Ishikawa (cell line): ENCODE results near the gene ZNF263.

Experiments
- CEBPB ChIP-seq: IDR thresholded peaks from 2 replicates; pipeline ENCODE4 v1.6.1; 2012
- CREB1 ChIP-seq: IDR thresholded peaks from 2 replicates; pipeline ENCODE4 v1.6.1; 2012; ENCODE audit warnings: low read depth
- EGR1 ChIP-seq: IDR thresholded peaks from 2 replicates; pipeline ENCODE4 v1.6.1; 2012
- EP300 ChIP-seq: IDR thresholded peaks from 2 replicates; pipeline ENCODE4 v1.6.1; 2012; ENCODE audit warnings: borderline replicate concordance
- FOXM1 ChIP-seq: IDR thresholded peaks from 2 replicates; pipeline ENCODE4 v1.6.1; 2012; ENCODE audit warnings: low read depth, borderline replicate concordance
- NFIC ChIP-seq: IDR thresholded peaks from 2 replicates; pipeline ENCODE4 v1.6.1; 2012
- RAD21 ChIP-seq: IDR thresholded peaks from 2 replicates; pipeline ENCODE4 v1.6.1; 2012; ENCODE audit warnings: low read depth
- TAF1 ChIP-seq: IDR thresholded peaks from 2 replicates; pipeline ENCODE4 v1.6.1; 2012; ENCODE audit warnings: low read depth, mild to moderate bottlenecking
- TCF12 ChIP-seq: IDR thresholded peaks from 2 replicates; pipeline ENCODE4 v1.6.1; 2012; ENCODE audit warnings: low read depth
- TEAD4 ChIP-seq: IDR thresholded peaks from 2 replicates; pipeline ENCODE4 v1.6.1; 2012
- YY1 ChIP-seq: IDR thresholded peaks from 2 replicates; pipeline ENCODE4 v1.6.1; 2012; ENCODE audit warnings: low read depth
- ZBTB7A ChIP-seq: IDR thresholded peaks from 2 replicates; pipeline ENCODE4 v1.6.1; 2012; ENCODE audit warnings: low read depth
- TF ChIP-seq, protein P1 (sequence below): IDR thresholded peaks from 2 replicates; pipeline ENCODE4 v1.6.1; 2012
- TF ChIP-seq, protein P2 (sequence below): IDR thresholded peaks from 2 replicates; pipeline ENCODE4 v1.6.1; 2012
- TF ChIP-seq, protein P3 (sequence below): IDR thresholded peaks from 2 replicates; pipeline ENCODE4 v1.6.1; 2012; ENCODE audit warnings: low read depth, mild to moderate bottlenecking

ZNF263 gene

DNA sequence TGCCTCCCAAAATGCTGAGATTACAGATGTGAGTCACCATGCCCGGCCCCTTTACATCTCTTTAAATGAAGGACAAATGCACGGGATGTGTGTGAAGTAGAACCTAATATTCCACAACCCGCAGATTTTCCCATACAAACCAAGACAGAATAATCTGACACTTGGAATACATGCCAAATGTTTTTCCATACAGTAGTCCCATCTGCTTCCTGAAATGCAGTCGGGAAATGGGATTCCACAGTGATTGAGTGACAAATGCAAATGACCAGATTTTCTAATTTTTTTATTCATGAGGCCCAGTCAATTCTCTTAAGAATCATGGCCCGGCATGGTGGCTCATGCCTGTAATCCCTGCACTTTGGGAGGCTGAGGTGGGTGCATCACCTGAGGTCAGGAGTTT is 41.5 kb upstream of the ZNF263 start:
- TF ChIP-seq EP300 (no peak), FOXM1 (no peak), ZBTB7A (no peak), TAF1 (no peak), TEAD4 (no peak), RAD21 (no peak), CREB1 (no peak), CEBPB (no peak), EGR1 (no peak)
- TF ChIP-seq, protein P1, sequence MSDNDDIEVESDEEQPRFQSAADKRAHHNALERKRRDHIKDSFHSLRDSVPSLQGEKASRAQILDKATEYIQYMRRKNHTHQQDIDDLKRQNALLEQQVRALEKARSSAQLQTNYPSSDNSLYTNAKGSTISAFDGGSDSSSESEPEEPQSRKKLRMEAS, result no peak

- TF ChIP-seq ZBTB7A (no peak), YY1 (no peak), TEAD4 (no peak), EP300 (no peak), NFIC (no peak), FOXM1 (no peak), TCF12 (no peak), TAF1 (no peak), CREB1 (no peak), CEBPB (no peak)
- TF ChIP-seq, protein P1, result no peak
- TF ChIP-seq, protein P2, sequence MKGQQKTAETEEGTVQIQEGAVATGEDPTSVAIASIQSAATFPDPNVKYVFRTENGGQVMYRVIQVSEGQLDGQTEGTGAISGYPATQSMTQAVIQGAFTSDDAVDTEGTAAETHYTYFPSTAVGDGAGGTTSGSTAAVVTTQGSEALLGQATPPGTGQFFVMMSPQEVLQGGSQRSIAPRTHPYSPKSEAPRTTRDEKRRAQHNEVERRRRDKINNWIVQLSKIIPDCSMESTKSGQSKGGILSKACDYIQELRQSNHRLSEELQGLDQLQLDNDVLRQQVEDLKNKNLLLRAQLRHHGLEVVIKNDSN, result no peak
Observed at GRCh38 chr16:3242709-3243108, 40.6 kb upstream of the ZNF263 start.

- TF ChIP-seq NFIC, result no peak
Observed at GRCh38 chr16:3243882-3244281, 39.4 kb upstream of the ZNF263 start.

- TF ChIP-seq EGR1, result no peak
- no peak for TF ChIP-seq NFIC
- no peak for TF ChIP-seq CREB1
- TF ChIP-seq TCF12, result no peak
- TF ChIP-seq, protein P2, result no peak
- no peak for TF ChIP-seq YY1
- TF ChIP-seq TAF1, result no peak
- no peak for TF ChIP-seq RAD21
- TF ChIP-seq, protein P1, result no peak
- TF ChIP-seq ZBTB7A, result no peak
- no peak for TF ChIP-seq FOXM1
- TF ChIP-seq CEBPB, result no peak
- TF ChIP-seq TEAD4, result no peak
- TF ChIP-seq, protein P3, sequence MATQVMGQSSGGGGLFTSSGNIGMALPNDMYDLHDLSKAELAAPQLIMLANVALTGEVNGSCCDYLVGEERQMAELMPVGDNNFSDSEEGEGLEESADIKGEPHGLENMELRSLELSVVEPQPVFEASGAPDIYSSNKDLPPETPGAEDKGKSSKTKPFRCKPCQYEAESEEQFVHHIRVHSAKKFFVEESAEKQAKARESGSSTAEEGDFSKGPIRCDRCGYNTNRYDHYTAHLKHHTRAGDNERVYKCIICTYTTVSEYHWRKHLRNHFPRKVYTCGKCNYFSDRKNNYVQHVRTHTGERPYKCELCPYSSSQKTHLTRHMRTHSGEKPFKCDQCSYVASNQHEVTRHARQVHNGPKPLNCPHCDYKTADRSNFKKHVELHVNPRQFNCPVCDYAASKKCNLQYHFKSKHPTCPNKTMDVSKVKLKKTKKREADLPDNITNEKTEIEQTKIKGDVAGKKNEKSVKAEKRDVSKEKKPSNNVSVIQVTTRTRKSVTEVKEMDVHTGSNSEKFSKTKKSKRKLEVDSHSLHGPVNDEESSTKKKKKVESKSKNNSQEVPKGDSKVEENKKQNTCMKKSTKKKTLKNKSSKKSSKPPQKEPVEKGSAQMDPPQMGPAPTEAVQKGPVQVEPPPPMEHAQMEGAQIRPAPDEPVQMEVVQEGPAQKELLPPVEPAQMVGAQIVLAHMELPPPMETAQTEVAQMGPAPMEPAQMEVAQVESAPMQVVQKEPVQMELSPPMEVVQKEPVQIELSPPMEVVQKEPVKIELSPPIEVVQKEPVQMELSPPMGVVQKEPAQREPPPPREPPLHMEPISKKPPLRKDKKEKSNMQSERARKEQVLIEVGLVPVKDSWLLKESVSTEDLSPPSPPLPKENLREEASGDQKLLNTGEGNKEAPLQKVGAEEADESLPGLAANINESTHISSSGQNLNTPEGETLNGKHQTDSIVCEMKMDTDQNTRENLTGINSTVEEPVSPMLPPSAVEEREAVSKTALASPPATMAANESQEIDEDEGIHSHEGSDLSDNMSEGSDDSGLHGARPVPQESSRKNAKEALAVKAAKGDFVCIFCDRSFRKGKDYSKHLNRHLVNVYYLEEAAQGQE, result no peak
- no peak for TF ChIP-seq EP300
Observed at GRCh38 chr16:3246002-3246401, 37.3 kb upstream of the ZNF263 start.

- TF ChIP-seq ZBTB7A, result no peak
Observed at GRCh38 chr16:3246876-3247275, 36.4 kb upstream of the ZNF263 start.

- TF ChIP-seq CREB1, result no peak
- no peak for TF ChIP-seq EGR1
Observed at GRCh38 chr16:3248596-3248995, 34.7 kb upstream of the ZNF263 start.

GRCh38 chr16:3249020-3249419 is 34.3 kb upstream of the ZNF263 start:
- TF ChIP-seq, protein P1, result no peak
- no peak for TF ChIP-seq CEBPB

- TF ChIP-seq EP300 (no peak), TCF12 (no peak), EGR1 (no peak), FOXM1 (no peak), TEAD4 (no peak), ZBTB7A (no peak), CREB1 (no peak), CEBPB (no peak), TAF1 (no peak), YY1 (no peak), RAD21 (no peak)
- TF ChIP-seq, protein P2, result no peak
- TF ChIP-seq, protein P3, result no peak
Observed at GRCh38 chr16:3249451-3249850, 33.8 kb upstream of the ZNF263 start.
